NCI-H2081 (cell line): Measurements from ENCODE around the gene CNBP.
"Not testable (repeated sequence)": the region's sequence is repeated elsewhere in the genome, so short reads cannot be mapped to it uniquely, and the experiment has no call there.

Experiments used
- DNase-seq, 2 experiments: peaks; one replicate each; lab custom pipeline; 2025; lab: John Stamatoyannopoulos, UW

Gene CNBP

GRCh38 chr3:129183569-129184395 lies at the start of gene CNBP:
Gene CNBP, minus strand, starts transcription at chr3:129183896. Its CDS starts 12,139 bp downstream, at chr3:129171757.
- DNase-seq = peak; percentile 98 to 99

- no peak for DNase-seq
Observed at GRCh38 chr3:129231331-129232119, 47.8 kb upstream of the CNBP start.

GRCh38 chr3:129230311-129231019 lies 46.8 kb upstream of the CNBP start:
- DNase-seq = no peak

GRCh38 chr3:129228891-129229585 lies 45.3 kb upstream of the CNBP start:
- no peak for DNase-seq

GRCh38 chr3:129226374-129226773 lies 42.7 kb upstream of the CNBP start:
- no peak for DNase-seq

GRCh38 chr3:129224984-129225393 lies 41.3 kb upstream of the CNBP start:
- peak; percentile 58 to 78 for DNase-seq

GRCh38 chr3:129224387-129224786 lies 40.7 kb upstream of the CNBP start:
- DNase-seq = not testable (repeated sequence)

GRCh38 chr3:129218742-129219141 lies 35.0 kb upstream of the CNBP start:
- no peak for DNase-seq

GRCh38 chr3:129213238-129213637 lies 29.5 kb upstream of the CNBP start:
- no peak for DNase-seq

GRCh38 chr3:129211772-129212171 lies 28.1 kb upstream of the CNBP start:
- DNase-seq = peak in 1 of 2 experiments; percentile 27

- DNase-seq = no peak
Observed at GRCh38 chr3:129211345-129211744, 27.6 kb upstream of the CNBP start.

- no peak for DNase-seq
Observed at GRCh38 chr3:129207479-129207878, 23.8 kb upstream of the CNBP start.

GRCh38 chr3:129205109-129205832 lies 21.6 kb upstream of the CNBP start:
- DNase-seq = no peak

- no peak for DNase-seq
Observed at GRCh38 chr3:129204473-129204872, 20.8 kb upstream of the CNBP start.

GRCh38 chr3:129199366-129199765 lies 15.7 kb upstream of the CNBP start:
- DNase-seq = no peak

GRCh38 chr3:129197321-129197720 lies 13.6 kb upstream of the CNBP start:
- DNase-seq = no peak

GRCh38 chr3:129196601-129197000 lies 12.9 kb upstream of the CNBP start:
- no peak for DNase-seq

GRCh38 chr3:129195731-129196256 lies 12.1 kb upstream of the CNBP start:
- DNase-seq = no peak

- DNase-seq = not testable (repeated sequence)
Observed at GRCh38 chr3:129189793-129190192, 6.1 kb upstream of the CNBP start.

- no peak for DNase-seq
Observed at GRCh38 chr3:129187857-129188256, 4.2 kb upstream of the CNBP start.

GRCh38 chr3:129185783-129186182 lies 2.1 kb upstream of the CNBP start:
- DNase-seq = no peak
